ENCODE measurements around the gene MAGEC3. TPM values are rescaled to one million over a fixed set of nuclear protein-coding genes. Genes with fewer than 3 reads are reported as not detected.

Gene MAGEC3
- total RNA-seq, 1 experiment from 2014 or later = not detected

DNA sequence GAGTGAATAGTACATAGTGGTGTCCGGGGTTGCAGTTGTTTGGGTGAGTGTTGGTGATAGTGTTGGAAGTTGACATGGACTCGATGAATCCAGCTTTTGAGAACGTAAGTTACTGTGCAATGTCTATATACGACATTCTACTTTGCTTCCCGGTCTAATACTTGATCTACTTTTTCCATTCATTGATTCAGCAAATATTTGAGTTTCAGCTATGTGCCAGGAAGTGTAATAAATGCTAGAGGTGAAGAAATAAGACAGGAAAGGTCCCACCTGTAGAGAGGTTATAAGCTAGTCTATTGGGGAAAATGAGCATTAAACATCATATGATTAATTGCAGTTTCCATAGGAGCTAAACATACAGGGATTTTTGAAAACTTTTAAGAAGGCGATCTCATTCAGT lies 22.2 kb upstream of the MAGEC3 start:
- no peak overlapping the region for H3K14ac ChIP-seq (ENCODE audit: insufficient read depth, low read length)
- no peak overlapping the region for H3K27ac ChIP-seq (ENCODE audit: insufficient read length, low read depth, low read length)
- Mint-ChIP-seq H3K4me1 (no peaks in the 10 kb centered on the region), H3K27ac (no peak overlapping the region), H3K36me3 (ENCODE audit: insufficient read depth in 1 of 3, low read depth in 3 of 3) (peaks cover 0 to 2% (median 0%) of the 10 kb centered on the region in 3 experiments; a peak in 1 of 7 replicates), H3K4me3 (no peak overlapping the region), H3K9me3 (peaks cover 70 to 78% of the 10 kb centered on the region in 2 experiments), H3K27me3 (ENCODE audit: low read depth) (no peaks in the 10 kb centered on the region)
- no peaks in the 10 kb centered on the region for H4K20me1 ChIP-seq (ENCODE audit: control insufficient read depth, insufficient read depth, insufficient read length)
- peaks cover 11% of the 10 kb centered on the region for H3K9me3 ChIP-seq (ENCODE audit: control insufficient read depth, low read depth, low read length)
- no peak overlapping the region for H2AK5ac ChIP-seq (ENCODE audit: insufficient read length, low read length)
- H3K4me2 ChIP-seq (ENCODE audit: insufficient read depth, insufficient read length, low read length) = no peak overlapping the region
- no peaks in the 10 kb centered on the region for H3K79me2 ChIP-seq (ENCODE audit: insufficient read depth, low read length)
- H4K91ac ChIP-seq (ENCODE audit: insufficient read length, low read depth, low read length) = no peak overlapping the region
- no peak for DNase-seq
- no peak overlapping the region for H2BK15ac ChIP-seq (ENCODE audit: low read depth, low read length)
- H3K4me1 ChIP-seq (ENCODE audit: insufficient read depth, low read length) = no peaks in the 10 kb centered on the region
- H3K23ac ChIP-seq (ENCODE audit: insufficient read length, low read depth, low read length) = no peak overlapping the region
- no peaks in the 10 kb centered on the region for H3K23me2 ChIP-seq (ENCODE audit: insufficient read length, low read depth, low read length, poor library complexity, severe bottlenecking)
- no peak overlapping the region for H3K9ac ChIP-seq (ENCODE audit: extremely low read depth, insufficient read length, low read length)
- H3K56ac ChIP-seq (ENCODE audit: insufficient read length, low read depth, low read length) = no peak overlapping the region
- H3K27me3 ChIP-seq (ENCODE audit: insufficient read depth, low read length) = no peaks in the 10 kb centered on the region
- no peak overlapping the region for H2AFZ ChIP-seq (ENCODE audit: low read length)
- H3K79me1 ChIP-seq (ENCODE audit: insufficient read depth, low read depth, low read length, poor library complexity, severe bottlenecking) = no peaks in the 10 kb centered on the region
- no peak overlapping the region for H3K18ac ChIP-seq (ENCODE audit: insufficient read length, low read depth, low read length)
- TF ChIP-seq, protein P1, sequence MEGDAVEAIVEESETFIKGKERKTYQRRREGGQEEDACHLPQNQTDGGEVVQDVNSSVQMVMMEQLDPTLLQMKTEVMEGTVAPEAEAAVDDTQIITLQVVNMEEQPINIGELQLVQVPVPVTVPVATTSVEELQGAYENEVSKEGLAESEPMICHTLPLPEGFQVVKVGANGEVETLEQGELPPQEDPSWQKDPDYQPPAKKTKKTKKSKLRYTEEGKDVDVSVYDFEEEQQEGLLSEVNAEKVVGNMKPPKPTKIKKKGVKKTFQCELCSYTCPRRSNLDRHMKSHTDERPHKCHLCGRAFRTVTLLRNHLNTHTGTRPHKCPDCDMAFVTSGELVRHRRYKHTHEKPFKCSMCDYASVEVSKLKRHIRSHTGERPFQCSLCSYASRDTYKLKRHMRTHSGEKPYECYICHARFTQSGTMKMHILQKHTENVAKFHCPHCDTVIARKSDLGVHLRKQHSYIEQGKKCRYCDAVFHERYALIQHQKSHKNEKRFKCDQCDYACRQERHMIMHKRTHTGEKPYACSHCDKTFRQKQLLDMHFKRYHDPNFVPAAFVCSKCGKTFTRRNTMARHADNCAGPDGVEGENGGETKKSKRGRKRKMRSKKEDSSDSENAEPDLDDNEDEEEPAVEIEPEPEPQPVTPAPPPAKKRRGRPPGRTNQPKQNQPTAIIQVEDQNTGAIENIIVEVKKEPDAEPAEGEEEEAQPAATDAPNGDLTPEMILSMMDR (conservative IDR thresholded peaks at IDR 0.05) = no peak
- H3T11ph ChIP-seq (ENCODE audit: low read length) = no peak overlapping the region
- H2BK120ac ChIP-seq (ENCODE audit: low read depth, low read length, poor library complexity, severe bottlenecking) = no peak overlapping the region
- no peak overlapping the region for H2BK5ac ChIP-seq (ENCODE audit: insufficient read length, low read length)
- no peak overlapping the region for H2BK12ac ChIP-seq (ENCODE audit: insufficient read length, low read depth, low read length)
- no peak overlapping the region for H2BK20ac ChIP-seq (ENCODE audit: low read depth, low read length, poor library complexity, severe bottlenecking)
- no peak overlapping the region for H3K4ac ChIP-seq (ENCODE audit: low read depth, low read length)
- H4K5ac ChIP-seq (ENCODE audit: insufficient read length, low read depth, low read length) = no peak overlapping the region
- WGBS (ENCODE audit: extremely low coverage, insufficient read length, low lambda C conversion rate) = no CpG with 5 or more reads among the region's 6 CpGs
- no peak overlapping the region for H4K8ac ChIP-seq (replicated peaks; ENCODE audit: insufficient read length, low read depth, low read length)

All from H9 (cell line).